ENCODE results near the gene ZNHIT3.

ZNHIT3 gene

GRCh38 chr17:36470499-36470898 is 16.0 kb upstream of the ZNHIT3 start:
- no peak overlapping the region for H3K4me2 ChIP-seq
- H3K4me3 ChIP-seq (IDR thresholded peaks at IDR 0.05; ENCODE audit: insufficient read depth, low read depth, low read length), result no peak overlapping the region

GRCh38 chr17:36474571-36474970 is 11.9 kb upstream of the ZNHIT3 start:
- no peak overlapping the region for H3K4me3 ChIP-seq (IDR thresholded peaks at IDR 0.05; ENCODE audit: insufficient read depth, low read depth, low read length)
- no peak for TF ChIP-seq CTCF (conservative IDR thresholded peaks at IDR 0.05; ENCODE audit: low read depth, low read length)
- H2AFZ ChIP-seq (ENCODE audit: low read depth), result no peak overlapping the region
- no peaks in the 10 kb centered on the region for H3K36me3 ChIP-seq (ENCODE audit: insufficient read depth)
- no peak overlapping the region for H3K27ac ChIP-seq
- H4K20me1 ChIP-seq (ENCODE audit: insufficient read depth), result no peaks in the 10 kb centered on the region
- H3K4me1 ChIP-seq (ENCODE audit: low read depth, poor library complexity, severe bottlenecking), result no peaks in the 10 kb centered on the region
- no peaks in the 10 kb centered on the region for H3K79me2 ChIP-seq (ENCODE audit: insufficient read depth, low read depth)
- no peaks in the 10 kb centered on the region for H3K27me3 ChIP-seq (ENCODE audit: insufficient read depth, low read depth)
- H3K4me2 ChIP-seq, result no peak overlapping the region
- no peak overlapping the region for H3K9ac ChIP-seq

More at GRCh38 chr17:36470499-36470898, 16.0 kb upstream of the ZNHIT3 start:
- Histone ChIP-seq H3K4me1 (ENCODE audit: low read depth, poor library complexity, severe bottlenecking) (no peaks in the 10 kb centered on the region), H4K20me1 (ENCODE audit: insufficient read depth) (no peaks in the 10 kb centered on the region), H3K79me2 (ENCODE audit: insufficient read depth, low read depth) (no peaks in the 10 kb centered on the region), H3K9ac (no peak overlapping the region), H2AFZ (ENCODE audit: low read depth) (no peak overlapping the region), H3K36me3 (ENCODE audit: insufficient read depth) (no peaks in the 10 kb centered on the region), H3K27ac (no peak overlapping the region), H3K27me3 (ENCODE audit: insufficient read depth, low read depth) (no peaks in the 10 kb centered on the region; the same call in 1 of the 2 replicates)
- TF ChIP-seq CTCF (conservative IDR thresholded peaks at IDR 0.05; ENCODE audit: low read depth, low read length), result no peak

- no peaks in the 10 kb centered on the region for H3K4me1 ChIP-seq (ENCODE audit: low read depth, poor library complexity, severe bottlenecking)
- no peaks in the 10 kb centered on the region for H4K20me1 ChIP-seq (ENCODE audit: insufficient read depth)
- H3K27ac ChIP-seq, result no peak overlapping the region
- no peaks in the 10 kb centered on the region for H3K36me3 ChIP-seq (ENCODE audit: insufficient read depth)
- no peak for TF ChIP-seq CTCF (conservative IDR thresholded peaks at IDR 0.05; ENCODE audit: low read depth, low read length)
- no peaks in the 10 kb centered on the region for H3K27me3 ChIP-seq (ENCODE audit: insufficient read depth, low read depth)
- no peaks in the 10 kb centered on the region for H3K79me2 ChIP-seq (ENCODE audit: insufficient read depth, low read depth)
- H3K4me3 ChIP-seq (IDR thresholded peaks at IDR 0.05; ENCODE audit: insufficient read depth, low read depth, low read length), result no peak overlapping the region
- H2AFZ ChIP-seq (ENCODE audit: low read depth), result no peak overlapping the region
- no peak overlapping the region for H3K4me2 ChIP-seq
- no peak overlapping the region for H3K9ac ChIP-seq
Observed at GRCh38 chr17:36475346-36475970, 11.0 kb upstream of the ZNHIT3 start.

GRCh38 chr17:36481829-36482228 is 4.7 kb upstream of the ZNHIT3 start:
- Histone ChIP-seq H3K4me3 (IDR thresholded peaks at IDR 0.05; ENCODE audit: insufficient read depth, low read depth, low read length) (no peak overlapping the region), H3K27ac (no peak overlapping the region), H3K79me2 (ENCODE audit: insufficient read depth, low read depth) (no peaks in the 10 kb centered on the region; the same call in 1 of the 2 replicates), H3K36me3 (ENCODE audit: insufficient read depth) (no peaks in the 10 kb centered on the region), H3K27me3 (ENCODE audit: insufficient read depth, low read depth) (no peaks in the 10 kb centered on the region), H3K4me1 (ENCODE audit: low read depth, poor library complexity, severe bottlenecking) (no peaks in the 10 kb centered on the region), H2AFZ (ENCODE audit: low read depth) (no peak overlapping the region), H3K4me2 (no peak overlapping the region), H3K9ac (no peak overlapping the region), H4K20me1 (ENCODE audit: insufficient read depth) (no peaks in the 10 kb centered on the region)
- no peak for TF ChIP-seq CTCF (conservative IDR thresholded peaks at IDR 0.05; ENCODE audit: low read depth, low read length)
